K562 (cell line): ENCODE data around the gene MAPK8IP1. TPM values are rescaled to one million over a fixed set of nuclear protein-coding genes. Genes with fewer than 3 reads are reported as not detected.
"Not testable (repeated sequence)": the region's sequence is repeated elsewhere in the genome, so short reads cannot be mapped to it uniquely, and the experiment has no call there.

ENCODE experiments used
- ATAC-seq: fragments of 200-7000 bp; cut with Tn5 transposase; 3 replicates; pipeline ENCODE4 v1.9.1; 2020; ENCODE audit warnings: moderate library complexity
- BruUV-seq: library from RNA; stranded (reverse); fragments of 400-500 nt; replicated peaks from 2 replicates; lab custom pipeline; 2021; lab: Mats Ljungman, UMichigan
- CTCF ChIA-PET: fragments of 300-600 bp; formaldehyde crosslinking; extraction: SDS; loops from one replicate; lab custom pipeline; 2021; ENCODE audit warnings: low intra/inter-chr PET ratio; lab: Yijun Ruan, JAX
- POLR2A ChIA-PET: fragments of 300-600, 350-650 bp; sonication (Branson Sonifier 250); formaldehyde crosslinking; extraction: SDS; loops from one replicate; lab custom pipeline; 2021; ENCODE audit warnings: antibody characterized with exemption, inconsistent platforms; lab: Yijun Ruan, JAX
- DNase-seq, 4 experiments: peaks; one replicate each; pipeline versions ENCODE4 v3.0.0 to v3.0.0-alpha.2; 2011 to 2018; ENCODE audit warnings: low spot score in 3 of 4, mixed read lengths in 3 of 4; ENCODE audit errors: extremely low read depth in 1 of 4
- FAIRE-seq: peaks from 2 replicates; lab custom pipeline; 2011; peaks lifted over from hg19 to GRCh38; lab: Jason Lieb, UNC
- H2AFZ ChIP-seq: 2 replicates; pipeline ENCODE4 v1.6.0; 2011; ENCODE audit warnings: low read depth, low read length, control low read depth, inconsistent platforms
- H3K27ac ChIP-seq: fragments of 200-600 bp; 3 replicates; pipeline ENCODE4 v1.8.0; 2011; ENCODE audit warnings: low read depth, mild to moderate bottlenecking, control low read depth, inconsistent platforms, low read length, moderate library complexity, mixed read lengths; ENCODE audit errors: extremely low read depth
- H3K27me3 ChIP-seq, 2 experiments: fragments of 300-600 bp in 1 of 2; 2 replicates in 1 of 2; 3 replicates in 1 of 2; pipeline versions ENCODE4 v1.6.0 to v1.8.0; 2011; ENCODE audit warnings: inconsistent platforms in 2 of 2, low read length in 2 of 2, mild to moderate bottlenecking in 1 of 2, mixed read lengths in 1 of 2, moderate library complexity in 1 of 2; ENCODE audit not compliant: control insufficient read depth in 2 of 2, insufficient read depth in 2 of 2
- H3K36me3 ChIP-seq: fragments of 300-600 bp; 3 replicates; pipeline ENCODE4 v1.8.0; 2011; ENCODE audit warnings: mild to moderate bottlenecking, low read length, inconsistent platforms; ENCODE audit not compliant: control insufficient read depth, insufficient read depth
- H3K4me1 ChIP-seq, 2 experiments: fragments of 200-600 bp in 1 of 2; replicated peaks in 1 of 2; 2 replicates in 1 of 2; 3 replicates in 1 of 2; pipeline versions ENCODE4 v1.5.1 to v1.8.0; 2011; ENCODE audit warnings: inconsistent platforms in 2 of 2, low read length in 2 of 2, mild to moderate bottlenecking in 1 of 2, mixed read lengths in 1 of 2, moderate library complexity in 1 of 2; ENCODE audit not compliant: control insufficient read depth in 2 of 2, insufficient read depth in 2 of 2
- H3K4me2 ChIP-seq: 2 replicates; pipeline ENCODE4 v1.6.1; 2011; ENCODE audit warnings: low read length, control low read depth, inconsistent platforms, mixed read lengths; ENCODE audit not compliant: insufficient read depth
- H3K4me3 ChIP-seq: fragments of 200-600 bp; sonication (generic), shearing (Covaris generic); 2 replicates; pipeline ENCODE4 v1.5.1; 2016; ENCODE audit warnings: control low read depth, inconsistent platforms
- H3K79me2 ChIP-seq: fragments of 200-600 bp; 3 replicates; pipeline ENCODE4 v1.8.0; 2011; ENCODE audit warnings: low read length, inconsistent platforms; ENCODE audit not compliant: control insufficient read depth, insufficient read depth
- H3K9ac ChIP-seq, 2 experiments: 2 replicates each; pipeline versions ENCODE4 v1.6.0 to v1.6.1; 2011; ENCODE audit warnings: low read depth in 2 of 2, low read length in 2 of 2, control low read depth in 1 of 2, inconsistent platforms in 1 of 2, mild to moderate bottlenecking in 1 of 2, mixed read lengths in 1 of 2; ENCODE audit not compliant: insufficient read depth in 1 of 2
- H3K9me1 ChIP-seq: one replicate; pipeline ENCODE4 v1.6.0; 2011; ENCODE audit warnings: inconsistent platforms, mild to moderate bottlenecking, low read length, moderate library complexity; ENCODE audit not compliant: control insufficient read depth, insufficient read depth
- H3K9me3 ChIP-seq: replicated peaks from 2 replicates; pipeline ENCODE4 v1.5.1; 2011; ENCODE audit warnings: low read depth, low read length, inconsistent platforms; ENCODE audit not compliant: control insufficient read depth, insufficient read depth
- H4K20me1 ChIP-seq: replicated peaks from 2 replicates; pipeline ENCODE4 v1.6.1; 2011; ENCODE audit warnings: low read length, inconsistent platforms, mixed read lengths; ENCODE audit not compliant: control insufficient read depth, insufficient read depth
- BCOR ChIP-seq: fragments of 450-650 bp; IDR thresholded peaks from 2 replicates; pipeline ENCODE4 v1.6.1; 2016
- JUND ChIP-seq, 2 experiments: IDR thresholded peaks; 2 replicates in 1 of 2; 3 replicates in 1 of 2; pipeline ENCODE4 v1.6.1; 2011; ENCODE audit warnings: borderline replicate concordance in 2 of 2, low read depth in 2 of 2, low read length in 2 of 2, improper control_type of control experiment in 1 of 2, missing biosample characterization in 1 of 2, missing genetic modification characterization in 1 of 2, missing genetic modification reagents in 1 of 2
- SMC3 ChIP-seq: conservative IDR thresholded peaks from 2 replicates; pipeline ENCODE4 v1.6.1; 2011; ENCODE audit warnings: low read depth, low read length, improper control_type of control experiment; ENCODE audit not compliant: insufficient read depth
- TEAD1 ChIP-seq, 2 experiments: fragments of 450-650 bp in 1 of 2; sonication (generic) in 1 of 2; formaldehyde crosslinking; IDR thresholded peaks; 2 replicates each; pipeline versions ENCODE4 v1.4.0 to v1.8.0; 2020 to 2022; ENCODE audit warnings: mild to moderate bottlenecking in 2 of 2, missing genetic modification reagents in 1 of 2
- XRCC5 ChIP-seq: fragments of 200-400 bp; formaldehyde crosslinking; IDR thresholded peaks from 2 replicates; pipeline ENCODE4 v1.6.1; 2017; ENCODE audit warnings: low read depth, mild to moderate bottlenecking, low read length
- WGBS: fragments of 100-300 bp; shearing (Covaris generic); methylation state at CpG from one replicate; pipeline ENCODE4 v1.1.6; 2016; ENCODE audit warnings: low coverage, mixed read lengths; ENCODE audit not compliant: insufficient coverage; ENCODE audit errors: missing lambda C conversion rate; 5-methylcytosine and 5-hydroxymethylcytosine counted together
- in situ Hi-C: fragments of 300-500 bp; cut with MboI; formaldehyde crosslinking; loops from 4 replicates; pipeline ENCODE4 v1.15.0; 2018; ENCODE audit warnings: inconsistent platforms, mixed read lengths
- intact Hi-C: fragments of 100-400 bp; cut with micrococcal nuclease; formaldehyde crosslinking; loops from 2 replicates; pipeline ENCODE4 v1.14.2; 2022
- polyA plus RNA-seq, 8 experiments: library from polyadenylated mRNA; depleted of rRNA in 4 of 8; stranded (reverse) in 5 of 8; unstranded in 3 of 8; fragments of >200 nt; fragmentation: Nextera tagmentation in 2 of 8; fragmentation: Illumina TruSeq in 1 of 8; extraction: Ambion mirVana in 2 of 8; extraction: Trizol in 1 of 8; gene quantifications; 2 replicates each; pipeline versions ENCODE4 v1.2.1 to v1.2.3, GENCODE V29; 2011 to 2014; ENCODE audit warnings: inconsistent platforms in 1 of 8, missing spikeins in 1 of 8
- total RNA-seq, 7 experiments: library from RNA; depleted of rRNA in 6 of 7; stranded (reverse); fragments of >200 nt in 6 of 7; fragmentation: Illumina TruSeq in 2 of 7; extraction: Trizol in 2 of 7; gene quantifications; 2 replicates each; pipeline versions ENCODE4 v1.2.1 to v1.2.3, GENCODE V29; 2011 to 2021; ENCODE audit warnings: low replicate concordance in 1 of 7
- TF ChIP-seq, protein P1 (sequence below), 2 experiments: IDR thresholded peaks; 2 replicates each; pipeline ENCODE4 v1.6.1; 2011; ENCODE audit warnings: borderline replicate concordance in 1 of 2, control low read depth in 1 of 2, low read depth in 1 of 2, low read length in 1 of 2, mild to moderate bottlenecking in 1 of 2, mixed read lengths in 1 of 2, moderate library complexity in 1 of 2; ENCODE audit not compliant: insufficient read depth in 1 of 2, insufficient read length in 1 of 2, poor library complexity in 1 of 2, severe bottlenecking in 1 of 2; ENCODE audit errors: extremely low read depth in 1 of 2
- TF ChIP-seq, protein P2 (sequence below): fragments of 450-650 bp; IDR thresholded peaks from 2 replicates; pipeline ENCODE4 v1.6.1; 2018; ENCODE audit not compliant: partially characterized antibody

The MAPK8IP1 gene
- total and polyA plus RNA-seq, 9 of the 15 experiments (the other 6 are each of a cell fraction or from before 2014, with no cell fraction given) = 0.13 to 6.9 (median 2.5) TPM

DNA sequence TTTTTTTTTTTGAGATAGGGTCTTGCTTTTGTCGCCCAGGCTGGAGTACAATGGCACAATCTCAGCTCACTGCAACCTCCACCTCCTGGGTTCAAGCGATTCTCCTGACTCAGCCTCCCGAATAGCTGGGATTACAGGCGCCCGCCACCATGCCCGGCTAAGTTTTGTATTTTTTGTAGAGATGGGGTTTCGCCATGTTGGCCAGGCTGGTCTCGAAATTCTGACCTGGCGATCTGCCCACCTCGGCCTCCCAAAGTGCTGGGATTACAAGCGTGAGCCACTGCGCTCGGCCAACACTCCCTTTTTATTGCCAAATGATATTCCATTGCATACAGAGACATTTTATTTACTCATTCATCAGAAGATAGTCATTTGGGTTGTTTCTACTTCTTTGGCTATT is 45.2 kb upstream of the MAPK8IP1 start:
- POLR2A ChIA-PET, H2AFZ ChIP-seq, H3K4me2 ChIP-seq, in situ Hi-C loops, CTCF ChIA-PET, H3K27ac ChIP-seq, H3K79me2 ChIP-seq, H3K36me3 ChIP-seq, H3K4me3 ChIP-seq, H3K9me1 ChIP-seq, intact Hi-C loops, ATAC-seq, DNase-seq, FAIRE-seq, H4K20me1 ChIP-seq, BruUV-seq, H3K4me1 ChIP-seq, H3K9me3 ChIP-seq, H3K27me3 ChIP-seq, H3K9ac ChIP-seq: not testable (repeated sequence)
- 90% methylated on average over 12 of the region's 13 CpGs for WGBS

DNA sequence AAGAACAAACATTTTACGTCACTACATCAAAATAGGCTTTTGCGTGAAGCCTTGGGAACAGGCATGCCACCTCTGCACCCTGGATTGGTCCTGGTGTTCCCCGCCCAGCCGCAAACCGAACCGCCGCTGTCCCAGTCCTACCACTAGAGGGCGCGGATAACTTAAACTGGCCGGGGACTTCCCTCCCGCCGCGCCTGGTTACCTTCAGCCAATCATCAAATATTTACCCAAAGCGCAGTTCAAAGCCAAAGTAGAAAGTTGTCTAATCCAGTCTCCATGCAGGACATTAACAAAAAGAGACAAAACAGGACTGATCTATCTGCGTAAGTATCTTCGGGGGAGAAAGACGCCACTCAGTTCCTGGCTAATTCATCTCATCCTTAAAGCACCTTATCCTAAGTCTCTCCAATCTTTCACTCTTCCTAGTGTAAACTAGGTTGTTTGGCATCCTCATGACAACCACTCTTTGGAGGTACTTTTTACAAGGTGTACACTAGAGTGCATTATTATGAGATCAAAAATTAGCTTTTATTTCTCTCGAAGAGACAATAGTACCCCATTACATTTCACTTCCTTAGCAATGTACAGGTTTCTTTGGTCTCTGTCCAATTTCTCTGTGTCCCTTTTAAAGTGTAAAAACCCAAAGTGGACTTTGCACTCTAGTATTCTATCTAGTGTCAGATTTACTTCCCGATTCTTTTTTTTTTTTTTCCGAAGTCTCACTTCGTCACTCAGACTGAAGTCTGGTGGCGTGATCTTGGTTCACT is 42.1 kb upstream of the MAPK8IP1 start:
- WGBS = 12% methylated on average over 21 of the region's 22 CpGs
- no peak overlapping the region for H3K4me3 ChIP-seq
- H3K9me3 ChIP-seq = no peaks in the 10 kb centered on the region
- POLR2A ChIA-PET = interaction anchor here (1.2 to 1.3 kb wide), 2 partner anchors 15 to 17 kb away, joined by 3 read pairs; no protein-coding TSS in a partner anchor
- peaks cover 10% of the 10 kb centered on the region for H3K79me2 ChIP-seq
- BruUV-seq = no TSS peak
- DNase-seq (peak; percentile 88 to 92 (median 90)), ATAC-seq (peak; percentile 62), FAIRE-seq (no peak)
- no peaks in the 10 kb centered on the region for H3K36me3 ChIP-seq
- CTCF ChIA-PET = interaction anchor here (0.6 to 0.7 kb wide), 3 partner anchors 193 to 407 kb away, joined by 3 to 6 read pairs (median 3); no protein-coding TSS in a partner anchor
- no peak overlapping the region for H3K9ac ChIP-seq
- H3K9me1 ChIP-seq = no peaks in the 10 kb centered on the region
- in situ Hi-C loops (no loop called here), intact Hi-C loops (no loop called here)
- H3K27me3 ChIP-seq = no peaks in the 10 kb centered on the region
- H3K4me1 ChIP-seq = peaks cover 14 to 16% of the 10 kb centered on the region in 2 experiments; a peak in 4 of 5 replicates
- H4K20me1 ChIP-seq = peaks cover 6% of the 10 kb centered on the region; the same call in 1 of the 2 replicates
- H3K4me2 ChIP-seq = peak overlapping the region; percentile 70
- H2AFZ ChIP-seq = peak overlapping the region; percentile 88
- no peak overlapping the region for H3K27ac ChIP-seq
- TF ChIP-seq SMC3 (peak; percentile 53), BCOR (no peak), JUND (IDR thresholded peaks at IDR 0.05; ENCODE audit: borderline replicate concordance, low read depth, low read length) (peak; percentile 45; the same call in 1 of the 2 replicates), JUND (tag; IDR thresholded peaks at IDR 0.05; ENCODE audit: borderline replicate concordance, low read depth, low read length) (no peak; the same call in 2 of the 3 replicates), TEAD1 (CRISPR knock-in tag; IDR thresholded peaks at IDR 0.05) (peak in 1 of 2 experiments; percentile 57; a peak in 1 of 4 replicates), XRCC5 (peak; percentile 93)
- TF ChIP-seq, protein P1, sequence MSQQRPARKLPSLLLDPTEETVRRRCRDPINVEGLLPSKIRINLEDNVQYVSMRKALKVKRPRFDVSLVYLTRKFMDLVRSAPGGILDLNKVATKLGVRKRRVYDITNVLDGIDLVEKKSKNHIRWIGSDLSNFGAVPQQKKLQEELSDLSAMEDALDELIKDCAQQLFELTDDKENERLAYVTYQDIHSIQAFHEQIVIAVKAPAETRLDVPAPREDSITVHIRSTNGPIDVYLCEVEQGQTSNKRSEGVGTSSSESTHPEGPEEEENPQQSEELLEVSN (IDR thresholded peaks at IDR 0.05; ENCODE audit: borderline replicate concordance in 1 of 2, extremely low read depth in 1 of 2, insufficient read depth in 1 of 2, insufficient read length in 1 of 2, low read depth in 1 of 2, low read length in 1 of 2, poor library complexity in 1 of 2, severe bottlenecking in 1 of 2) = peak in 1 of 2 experiments; percentile 63
- TF ChIP-seq, protein P2, sequence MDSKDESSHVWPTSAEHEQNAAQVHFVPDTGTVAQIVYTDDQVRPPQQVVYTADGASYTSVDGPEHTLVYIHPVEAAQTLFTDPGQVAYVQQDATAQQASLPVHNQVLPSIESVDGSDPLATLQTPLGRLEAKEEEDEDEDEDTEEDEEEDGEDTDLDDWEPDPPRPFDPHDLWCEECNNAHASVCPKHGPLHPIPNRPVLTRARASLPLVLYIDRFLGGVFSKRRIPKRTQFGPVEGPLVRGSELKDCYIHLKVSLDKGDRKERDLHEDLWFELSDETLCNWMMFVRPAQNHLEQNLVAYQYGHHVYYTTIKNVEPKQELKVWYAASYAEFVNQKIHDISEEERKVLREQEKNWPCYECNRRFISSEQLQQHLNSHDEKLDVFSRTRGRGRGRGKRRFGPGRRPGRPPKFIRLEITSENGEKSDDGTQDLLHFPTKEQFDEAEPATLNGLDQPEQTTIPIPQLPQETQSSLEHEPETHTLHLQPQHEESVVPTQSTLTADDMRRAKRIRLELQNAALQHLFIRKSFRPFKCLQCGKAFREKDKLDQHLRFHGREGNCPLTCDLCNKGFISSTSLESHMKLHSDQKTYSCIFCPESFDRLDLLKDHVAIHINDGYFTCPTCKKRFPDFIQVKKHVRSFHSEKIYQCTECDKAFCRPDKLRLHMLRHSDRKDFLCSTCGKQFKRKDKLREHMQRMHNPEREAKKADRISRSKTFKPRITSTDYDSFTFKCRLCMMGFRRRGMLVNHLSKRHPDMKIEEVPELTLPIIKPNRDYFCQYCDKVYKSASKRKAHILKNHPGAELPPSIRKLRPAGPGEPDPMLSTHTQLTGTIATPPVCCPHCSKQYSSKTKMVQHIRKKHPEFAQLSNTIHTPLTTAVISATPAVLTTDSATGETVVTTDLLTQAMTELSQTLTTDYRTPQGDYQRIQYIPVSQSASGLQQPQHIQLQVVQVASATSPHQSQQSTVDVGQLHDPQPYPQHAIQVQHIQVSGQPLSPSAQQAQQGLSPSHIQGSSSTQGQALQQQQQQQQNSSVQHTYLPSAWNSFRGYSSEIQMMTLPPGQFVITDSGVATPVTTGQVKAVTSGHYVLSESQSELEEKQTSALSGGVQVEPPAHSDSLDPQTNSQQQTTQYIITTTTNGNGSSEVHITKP = peak; percentile 60
